Fibroblast of villous mesenchyme (primary cell): ENCODE results near the gene NSUN2. TPM values are rescaled to one million over a fixed set of nuclear protein-coding genes. Genes with fewer than 3 reads are reported as not detected.
"Not testable (repeated sequence)": the region's sequence is repeated elsewhere in the genome, so short reads cannot be mapped to it uniquely, and the experiment has no call there.

Experiments
- DNase-seq: peaks from one replicate; pipeline ENCODE4 v3.0.0-alpha.2; 2010; ENCODE audit warnings: low read depth
- H3K4me3 ChIP-seq: 2 replicates; pipeline ENCODE4 v1.5.1; 2011; ENCODE audit warnings: low read depth, mild to moderate bottlenecking, low read length
- CTCF ChIP-seq: IDR thresholded peaks from 2 replicates; pipeline ENCODE4 v1.5.1; 2012; ENCODE audit warnings: low read depth, mild to moderate bottlenecking, low read length; ENCODE audit not compliant: insufficient read depth
- total RNA-seq: library from RNA; depleted of rRNA; stranded (reverse); fragments of >200 nt; gene quantifications from 2 replicates; pipeline ENCODE4 v1.2.3, GENCODE V29; 2012

NSUN2 gene
- total RNA-seq, 1 donor, result 46.2 TPM

- no peak overlapping the region for H3K4me3 ChIP-seq
- DNase-seq, result peak; percentile 22
- no peak for TF ChIP-seq CTCF
Observed at GRCh38 chr5:6649186-6649585, 16.3 kb upstream of the NSUN2 start.

GRCh38 chr5:6645571-6646362 is 12.9 kb upstream of the NSUN2 start:
- peak; percentile 65 for DNase-seq
- not testable (repeated sequence) for H3K4me3 ChIP-seq

- DNase-seq, result peak; percentile 53
- TF ChIP-seq CTCF, result no peak
- no peak overlapping the region for H3K4me3 ChIP-seq
Observed at GRCh38 chr5:6644794-6645241, 12.0 kb upstream of the NSUN2 start.

- no peak overlapping the region for H3K4me3 ChIP-seq
- no peak for TF ChIP-seq CTCF
- no peak for DNase-seq
Observed at GRCh38 chr5:6642655-6643054, 9.8 kb upstream of the NSUN2 start.

GRCh38 chr5:6638236-6638635 is 5.4 kb upstream of the NSUN2 start:
- no peak overlapping the region for H3K4me3 ChIP-seq
- no peak for TF ChIP-seq CTCF
- DNase-seq, result no peak

- DNase-seq, result no peak
- TF ChIP-seq CTCF, result no peak
- no peak overlapping the region for H3K4me3 ChIP-seq
Observed at GRCh38 chr5:6637590-6637989, 4.7 kb upstream of the NSUN2 start.

GRCh38 chr5:6637022-6637421 is 4.2 kb upstream of the NSUN2 start:
- DNase-seq, result no peak
- TF ChIP-seq CTCF, result no peak
- no peak overlapping the region for H3K4me3 ChIP-seq
